ENCODE measurements around the gene HES3.

DNA sequence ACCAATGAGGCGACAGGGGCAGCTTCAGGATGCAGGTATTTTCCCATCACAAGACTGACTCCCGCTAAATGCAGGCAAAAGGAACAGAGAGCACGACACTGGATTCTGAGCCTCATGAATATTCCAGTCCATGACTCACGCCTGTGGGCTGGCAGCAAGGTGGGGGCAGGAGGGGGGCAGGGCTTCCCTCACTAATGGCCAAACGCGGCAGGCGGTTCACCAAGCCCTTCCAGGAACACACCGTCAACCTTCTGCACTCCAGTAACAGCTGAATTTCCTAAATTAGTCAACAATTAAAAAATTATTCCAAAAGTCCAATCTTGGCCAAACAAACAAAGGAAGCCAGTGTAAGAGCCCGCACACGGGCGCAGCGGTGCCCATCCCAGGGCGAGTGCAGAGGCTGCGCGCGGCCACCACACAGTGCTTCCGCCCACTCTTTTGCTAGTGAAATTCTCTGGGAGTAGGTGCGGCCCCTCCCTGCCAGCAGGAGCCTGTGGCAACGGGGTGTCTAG, 29.5 kb downstream of the HES3 start:
- TF ChIP-seq EZH2phosphoT487 (IDR thresholded peaks at IDR 0.05; ENCODE audit: low read length) (no peak), CTCF (IDR thresholded peaks at IDR 0.05; ENCODE audit: low read length) (no peak), EZH2 (optimal IDR thresholded peaks at IDR 0.05; ENCODE audit: low read depth, low read length) (no peak)
